Measurements from ENCODE around the gene CYLD. TPM values are rescaled to one million over a fixed set of nuclear protein-coding genes. Genes with fewer than 3 reads are reported as not detected.

CYLD gene
- total and polyA plus RNA-seq, 2 experiments from 2014 or later = 6.9 to 30.9 TPM

- Mint-ChIP-seq H3K4me3 (no peak overlapping the region), H3K9me3 (peaks cover 2% of the 10 kb centered on the region; the same call in 1 of the 3 replicates), H3K27ac (no peak overlapping the region), H3K27me3 (ENCODE audit: insufficient read depth, low read depth, poor library complexity) (peaks cover 7% of the 10 kb centered on the region), H3K36me3 (ENCODE audit: low read depth) (no peaks in the 10 kb centered on the region), H3K4me1 (peaks cover 15% of the 10 kb centered on the region)
- ATAC-seq = no peak
- no peaks in the 10 kb centered on the region for H4K20me1 ChIP-seq (replicated peaks; ENCODE audit: insufficient read depth)
- H3K27me3 ChIP-seq (ENCODE audit: insufficient read depth) = no peaks in the 10 kb centered on the region
- H3K9me2 ChIP-seq (ENCODE audit: insufficient read depth) = no peaks in the 10 kb centered on the region
- no peak overlapping the region for H3K4me3 ChIP-seq
- no peak overlapping the region for H3K4me2 ChIP-seq
- no peak overlapping the region for H2AFZ ChIP-seq
- H3K27ac ChIP-seq (ENCODE audit: low read depth) = no peak overlapping the region
- H3K79me2 ChIP-seq (replicated peaks; ENCODE audit: insufficient read depth) = no peaks in the 10 kb centered on the region
- no peak for TF ChIP-seq NANOG (IDR thresholded peaks at IDR 0.05; ENCODE audit: borderline replicate concordance)
- no peak for TF ChIP-seq EZH2 (IDR thresholded peaks at IDR 0.05; ENCODE audit: low read depth, unreplicated experiment)
- no peak for TF ChIP-seq ETS1 (IDR thresholded peaks at IDR 0.05)
- TF ChIP-seq ZNF331 (CRISPR knock-in tag; IDR thresholded peaks at IDR 0.05; ENCODE audit: low read depth) = no peak
- no peak for TF ChIP-seq JUNB (IDR thresholded peaks at IDR 0.05; ENCODE audit: unreplicated experiment)
- no peak for TF ChIP-seq CREB1 (CRISPR knock-in tag; IDR thresholded peaks at IDR 0.05; ENCODE audit: low read depth)
- no peak for TF ChIP-seq EZH2phosphoT487 (IDR thresholded peaks at IDR 0.05; ENCODE audit: unreplicated experiment)
- TF ChIP-seq REST (IDR thresholded peaks at IDR 0.05; ENCODE audit: unreplicated experiment) = no peak
- no peak for TF ChIP-seq STAT1 (IDR thresholded peaks at IDR 0.05; ENCODE audit: unreplicated experiment)
- TF ChIP-seq ZNF114 (CRISPR knock-in tag; IDR thresholded peaks at IDR 0.05) = no peak
- no peak for TF ChIP-seq POLR2AphosphoS5 (IDR thresholded peaks at IDR 0.05; ENCODE audit: low read depth)
- no peak for TF ChIP-seq ZNF462 (CRISPR knock-in tag; IDR thresholded peaks at IDR 0.05)
- TF ChIP-seq CTCF (conservative IDR thresholded peaks at IDR 0.05; ENCODE audit: low read depth in 2 of 2) = no peak
- no peaks in the 10 kb centered on the region for H3K36me3 ChIP-seq (ENCODE audit: insufficient read depth)
- no peaks in the 10 kb centered on the region; the same call in 1 of the 2 replicates for H3K4me1 ChIP-seq (ENCODE audit: insufficient read depth)
- no peaks in the 10 kb centered on the region for H3F3A ChIP-seq (replicated peaks; ENCODE audit: low read depth)
- DNase-seq (ENCODE audit: low spot score) = no peak
These were observed 18.9 kb upstream of the CYLD start for GRCh38 chr16:50722960-50723359.

All from GM23338 (cell line).